Measurements from ENCODE around the gene HYAL2.
A peak's percentile ranks its signal among the peaks of the same experiment; 100 is the strongest.

The HYAL2 gene

GRCh38 chr3:50358911-50359759, 36.6 kb upstream of the HYAL2 start, which contains the start of gene TMEM115 (continued):
- peak; percentile 64; the same call in 1 of the 2 replicates for TF ChIP-seq KLF16 (tag by site-specific recombination; IDR thresholded peaks at IDR 0.05)
- TF ChIP-seq ZBTB6 (tag by site-specific recombination; IDR thresholded peaks at IDR 0.05) = 0 out of 2 replicates have a peak, but pooled peaks have one; percentile 11
- TF ChIP-seq KLF8 (tag by site-specific recombination; IDR thresholded peaks at IDR 0.05) = peak; percentile 26; the same call in 1 of the 2 replicates
- peak; percentile 37; the same call in 1 of the 2 replicates for TF ChIP-seq KLF7 (tag by site-specific recombination; IDR thresholded peaks at IDR 0.05; ENCODE audit: borderline replicate concordance)
- TF ChIP-seq SP7 (tag by site-specific recombination; IDR thresholded peaks at IDR 0.05) = 0 out of 2 replicates have a peak, but pooled peaks have one; percentile 30
- no peak for TF ChIP-seq ZNF302 (tag by site-specific recombination; IDR thresholded peaks at IDR 0.05; ENCODE audit: low read depth)
- peak; percentile 52; the same call in 1 of the 2 replicates for TF ChIP-seq ZNF324 (tag by site-specific recombination; IDR thresholded peaks at IDR 0.05)
- peak; percentile 18; the same call in 1 of the 2 replicates for TF ChIP-seq YY1 (tag by site-specific recombination; IDR thresholded peaks at IDR 0.05)
- TF ChIP-seq GLIS1 (tag by site-specific recombination; IDR thresholded peaks at IDR 0.05) = peak; percentile 34; the same call in 1 of the 2 replicates
- peak; percentile 36; the same call in 1 of the 2 replicates for TF ChIP-seq ZNF600 (tag by site-specific recombination; IDR thresholded peaks at IDR 0.05)
- TF ChIP-seq ZNF148 (tag by site-specific recombination; IDR thresholded peaks at IDR 0.05; ENCODE audit: borderline replicate concordance) = no peak
- TF ChIP-seq ZEB2 (tag by site-specific recombination; IDR thresholded peaks at IDR 0.05) = peak; percentile 48; the same call in 1 of the 2 replicates
- peak; percentile 83 for TF ChIP-seq ZBTB26 (tag by site-specific recombination; optimal IDR thresholded peaks at IDR 0.05)
- no peak for TF ChIP-seq KLF10 (tag by site-specific recombination; IDR thresholded peaks at IDR 0.05)
- TF ChIP-seq BCL11B (tag by site-specific recombination; IDR thresholded peaks at IDR 0.05; ENCODE audit: low read depth) = peak; percentile 52; the same call in 1 of the 2 replicates
- TF ChIP-seq KLF9 (tag by site-specific recombination; IDR thresholded peaks at IDR 0.05; ENCODE audit: low read depth) = peak; percentile 50; the same call in 1 of the 2 replicates
- TF ChIP-seq EGR2 (tag by site-specific recombination; IDR thresholded peaks at IDR 0.05; ENCODE audit: low read depth) = peak; percentile 15; the same call in 1 of the 2 replicates
- peak; percentile 21; the same call in 1 of the 2 replicates for TF ChIP-seq ZBTB8A (tag by site-specific recombination; IDR thresholded peaks at IDR 0.05)
- 0 out of 2 replicates have a peak, but pooled peaks have one; percentile 33 for TF ChIP-seq PRDM2 (tag by site-specific recombination; IDR thresholded peaks at IDR 0.05; ENCODE audit: borderline replicate concordance)
- peak; percentile 99 for TF ChIP-seq ZNF76 (tag by site-specific recombination; IDR thresholded peaks at IDR 0.05; ENCODE audit: borderline replicate concordance, low read depth)
- peak; percentile 61; the same call in 1 of the 2 replicates for TF ChIP-seq ZNF2 (tag by site-specific recombination; IDR thresholded peaks at IDR 0.05)
- no peak for TF ChIP-seq ZNF138 (tag by site-specific recombination; IDR thresholded peaks at IDR 0.05; ENCODE audit: borderline replicate concordance)
- no peak for TF ChIP-seq IKZF3 (tag by site-specific recombination; IDR thresholded peaks at IDR 0.05)
- peak; percentile 84 for TF ChIP-seq ZNF501 (tag by site-specific recombination; IDR thresholded peaks at IDR 0.05)
- 0 out of 2 replicates have a peak, but pooled peaks have one; percentile 52 for TF ChIP-seq ZFP37 (tag by site-specific recombination; IDR thresholded peaks at IDR 0.05)
